GM18909 (cell line): ENCODE data around the gene CAVIN2.
"Not testable (repeated sequence)": the region's sequence is repeated elsewhere in the genome, so short reads cannot be mapped to it uniquely, and the experiment has no call there.

Experiments used
- ATAC-seq: cut with Tn5 transposase; IDR thresholded peaks from one replicate; pipeline ENCODE4 v1.9.1; 2021; ENCODE audit warnings: mild to moderate bottlenecking; ENCODE audit not compliant: unreplicated experiment, poor library complexity

CAVIN2 gene

DNA sequence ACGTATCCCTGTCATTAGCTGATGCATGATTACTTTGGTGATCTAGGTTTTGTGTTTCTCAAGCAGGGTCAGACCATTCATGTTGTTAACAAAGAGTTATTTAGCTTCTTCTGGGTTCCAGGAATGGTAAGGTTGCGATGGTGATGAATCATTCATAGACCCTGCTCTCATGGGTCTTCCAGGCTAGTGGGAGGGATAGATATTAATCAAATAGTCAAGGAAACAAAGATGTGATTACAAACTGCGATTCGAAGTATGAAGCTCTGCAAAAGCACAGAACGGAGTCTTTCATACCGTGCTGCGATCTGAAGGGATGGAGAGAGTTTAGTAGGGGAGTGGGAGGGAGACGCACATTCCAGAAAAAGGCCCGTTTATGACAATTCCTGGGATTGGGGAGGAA lies 42.1 kb downstream of the CAVIN2 start:
- no peak for ATAC-seq

DNA sequence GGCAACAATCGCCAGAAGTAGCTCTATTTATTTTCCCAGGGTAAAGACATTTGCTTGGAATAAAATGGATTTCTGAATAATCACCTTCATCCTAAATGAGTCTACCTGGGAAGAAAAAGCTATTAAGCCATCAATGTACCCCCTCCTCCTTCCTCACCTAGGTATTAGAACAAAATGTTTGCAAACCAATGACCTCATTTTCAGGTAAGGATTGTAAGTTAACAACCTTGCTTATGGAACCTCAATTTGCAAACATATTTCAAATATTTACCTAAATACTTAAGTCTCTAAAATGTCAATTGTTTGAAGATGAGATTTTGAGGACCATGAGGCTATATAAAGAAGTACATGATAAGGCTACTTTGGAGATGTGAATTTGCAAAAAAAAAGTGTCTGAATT lies 43.9 kb downstream of the CAVIN2 start:
- ATAC-seq = no peak

DNA sequence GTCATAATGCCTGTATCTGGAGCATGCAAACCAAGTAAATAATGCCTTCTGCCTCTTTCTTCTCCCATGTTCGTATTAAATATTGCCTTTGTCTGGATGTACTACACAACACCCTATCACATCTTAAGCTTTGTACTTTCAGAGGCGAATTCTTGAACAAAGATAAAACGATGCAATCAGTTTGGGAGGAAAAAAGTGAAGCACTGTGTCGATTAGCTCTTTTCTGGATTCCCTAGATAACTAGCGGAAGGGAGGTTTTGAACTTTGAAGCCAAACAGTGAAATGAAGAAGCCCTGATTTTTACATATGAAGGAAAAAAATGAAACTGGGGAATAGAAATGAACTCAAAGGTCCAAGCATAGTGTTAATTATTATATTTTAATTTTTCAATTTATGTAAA lies 44.7 kb downstream of the CAVIN2 start:
- ATAC-seq = no peak

DNA sequence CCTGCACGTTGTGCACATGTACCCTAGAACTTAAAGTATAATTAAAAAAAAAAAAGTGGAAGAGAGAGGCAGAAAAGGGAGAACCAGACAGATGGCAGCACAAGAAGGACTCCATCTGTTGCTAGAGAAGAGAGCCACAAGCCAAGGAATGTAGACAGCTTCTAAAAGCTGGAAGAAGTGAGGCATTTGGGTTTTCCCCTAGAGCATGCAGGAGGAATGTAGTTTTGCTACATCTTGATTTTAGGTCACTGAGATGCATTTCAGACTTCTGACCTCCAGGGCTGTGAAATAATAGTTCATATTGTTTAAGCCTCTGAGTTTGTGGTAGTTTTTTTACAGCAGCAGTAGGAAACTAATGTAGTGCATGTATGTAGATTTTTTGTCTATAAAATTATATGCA lies 46.0 kb downstream of the CAVIN2 start:
- no peak for ATAC-seq

DNA sequence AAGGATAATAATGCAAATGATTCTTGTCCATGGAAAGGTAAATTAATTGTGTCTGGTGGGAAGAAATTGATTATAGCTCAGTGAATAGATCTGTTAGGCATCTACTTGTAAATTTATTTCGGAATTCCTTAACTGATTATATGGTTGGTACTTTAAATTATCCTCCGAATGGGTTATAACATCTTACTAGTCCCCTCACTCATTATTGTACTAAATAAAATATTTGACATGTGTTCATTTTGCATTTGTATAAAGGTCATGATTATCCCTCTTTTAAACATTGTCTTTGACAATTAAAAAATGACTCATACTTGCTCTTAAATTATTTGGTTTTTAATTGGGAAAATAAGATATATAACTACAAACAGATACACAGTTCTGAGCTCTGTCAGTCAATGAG lies 47.4 kb downstream of the CAVIN2 start:
- ATAC-seq = no peak

DNA sequence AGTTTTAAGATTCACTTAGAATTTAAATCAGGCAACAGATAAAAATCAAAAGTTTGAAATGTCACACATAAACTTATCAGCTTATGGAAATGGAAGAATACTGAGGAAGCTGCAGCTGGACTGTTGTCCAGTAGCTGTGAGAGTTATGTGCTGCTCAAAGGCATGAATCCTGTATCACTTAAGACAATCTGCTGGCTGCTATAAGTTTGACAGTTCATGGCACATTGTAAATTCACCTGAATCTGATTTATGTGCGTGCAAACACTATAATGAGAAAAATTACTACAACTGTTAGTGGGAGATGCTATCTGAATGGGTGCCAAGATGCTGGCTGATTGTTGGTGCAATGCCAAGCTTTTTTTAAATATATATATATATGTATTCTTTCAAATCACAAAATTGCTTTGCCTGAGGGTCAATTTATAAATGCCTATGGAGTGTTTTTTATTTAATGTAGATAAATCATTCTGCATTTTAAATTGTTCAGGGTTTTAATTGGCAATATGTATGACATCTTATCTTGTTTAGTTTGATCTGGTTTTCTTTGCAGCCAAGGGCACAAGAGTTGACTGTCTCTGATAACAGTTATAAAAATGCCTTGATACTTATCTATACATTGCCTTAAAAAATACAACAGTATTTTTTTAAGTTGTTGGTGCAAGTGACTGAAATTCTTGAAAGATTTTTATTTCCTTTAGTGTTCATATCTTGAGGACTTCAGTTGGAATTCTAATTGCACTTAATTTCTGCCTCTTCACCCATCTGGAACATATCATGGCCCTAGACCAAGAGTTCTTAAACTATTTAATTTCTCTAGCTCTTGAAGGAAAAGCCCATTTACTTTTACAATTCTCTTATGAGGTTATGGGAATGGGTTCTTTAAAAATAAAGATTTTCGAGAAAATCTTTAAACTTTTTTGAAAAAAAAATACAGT lies 48.7 kb downstream of the CAVIN2 start:
- no peak for ATAC-seq

DNA sequence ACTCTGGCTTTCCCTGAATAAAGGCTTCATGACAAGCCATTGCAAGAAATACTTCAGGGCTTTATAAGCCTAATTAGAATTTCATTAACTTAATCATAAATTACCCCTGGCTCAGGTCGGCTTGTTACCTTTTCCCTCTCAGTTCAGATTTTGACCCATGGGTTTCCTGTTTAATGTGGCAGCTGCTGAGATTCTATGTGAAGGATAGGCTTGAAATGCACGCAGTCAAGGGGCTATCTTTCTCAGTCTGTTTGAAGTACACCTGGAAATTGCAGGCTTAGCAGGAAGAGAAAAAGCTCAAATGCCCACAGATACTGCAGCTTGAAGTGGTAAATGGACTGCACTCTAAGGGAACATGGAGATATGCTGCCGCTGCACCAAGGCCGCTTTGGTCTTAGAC lies 49.4 kb downstream of the CAVIN2 start:
- ATAC-seq = no peak

DNA sequence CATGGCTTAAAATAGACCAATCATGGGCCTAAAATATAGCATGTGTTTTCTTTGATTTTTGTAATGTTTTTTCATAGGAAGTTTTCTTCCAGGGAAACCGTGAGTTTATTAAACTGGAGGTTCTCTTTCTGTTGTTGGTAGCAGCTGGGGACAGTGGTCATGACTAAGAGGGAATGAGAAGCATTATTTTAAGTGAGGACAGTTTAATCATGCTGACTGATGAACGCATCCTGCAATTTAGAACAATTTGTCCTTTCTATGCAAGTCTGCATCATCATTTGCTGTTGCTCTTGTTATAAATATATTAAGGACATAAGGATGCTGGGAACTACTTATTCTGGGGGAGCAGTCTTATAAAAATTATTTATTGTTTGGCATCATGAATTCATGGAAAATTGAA lies 51.2 kb downstream of the CAVIN2 start:
- no peak for ATAC-seq

DNA sequence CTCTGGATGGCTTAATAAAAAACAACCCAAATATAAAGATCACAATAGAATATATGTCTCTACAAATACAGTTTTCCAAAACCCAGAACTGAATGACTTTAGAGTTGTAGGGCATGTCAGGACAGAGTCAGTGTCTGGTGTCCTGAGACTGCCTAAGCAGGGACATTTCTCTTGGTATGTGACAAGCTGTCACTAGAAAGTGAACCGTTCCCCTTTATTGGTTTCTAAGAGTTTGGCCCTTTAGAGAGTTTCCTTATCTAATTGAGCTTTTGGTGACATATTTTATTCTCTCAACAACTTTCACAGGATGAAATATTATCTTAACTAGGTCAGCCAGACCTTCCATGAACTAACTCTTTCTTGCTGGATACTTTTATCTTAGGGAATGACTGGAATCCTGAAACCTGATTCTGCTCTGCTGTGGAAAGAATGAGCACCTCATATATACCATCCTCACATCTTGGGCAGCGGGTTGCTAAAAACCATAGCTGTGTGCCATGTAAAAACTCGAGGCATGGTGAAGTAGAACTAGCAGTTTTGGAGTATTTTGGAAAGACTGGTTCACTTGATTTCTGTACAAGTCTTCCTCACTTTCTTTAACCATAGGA lies 54.8 kb downstream of the CAVIN2 start:
- ATAC-seq = no peak

DNA sequence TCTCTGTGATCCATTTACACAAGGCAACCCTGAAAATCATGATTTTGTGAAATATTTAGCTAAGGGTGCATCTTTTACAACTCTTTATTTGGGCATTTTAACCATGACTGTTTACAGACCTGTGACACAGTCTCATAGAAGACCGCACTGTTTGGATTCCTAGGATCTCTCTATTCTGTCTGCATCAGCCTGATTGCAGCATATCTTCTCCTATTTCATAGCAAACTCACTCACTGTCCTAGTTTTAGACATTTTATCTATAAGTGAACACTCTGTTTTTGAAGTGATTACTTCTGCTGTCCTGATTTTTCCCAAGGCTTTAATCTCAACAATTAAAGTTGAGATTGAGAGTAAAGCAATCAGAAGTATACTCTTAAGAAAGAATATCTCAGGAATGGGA lies 56.2 kb downstream of the CAVIN2 start:
- no peak for ATAC-seq

DNA sequence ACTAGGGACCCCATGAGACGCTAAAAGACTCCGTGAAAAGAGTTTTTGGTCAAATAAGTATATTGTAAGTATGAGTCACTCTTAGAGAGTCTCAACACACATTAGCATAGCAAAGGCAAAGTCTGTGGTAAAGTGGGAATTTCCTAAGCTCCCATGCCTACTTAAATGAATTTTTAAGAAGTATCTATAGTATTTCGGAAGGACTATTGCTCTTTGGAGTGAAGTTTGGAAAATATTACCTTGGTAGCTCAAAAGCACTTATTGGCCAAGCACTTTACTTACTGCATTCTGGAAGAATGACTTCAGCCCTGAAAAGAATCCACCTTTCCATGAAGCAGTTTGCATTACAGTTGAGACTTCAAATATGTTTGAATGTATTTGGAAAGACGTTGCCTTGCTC lies 57.1 kb downstream of the CAVIN2 start:
- ATAC-seq = no peak

DNA sequence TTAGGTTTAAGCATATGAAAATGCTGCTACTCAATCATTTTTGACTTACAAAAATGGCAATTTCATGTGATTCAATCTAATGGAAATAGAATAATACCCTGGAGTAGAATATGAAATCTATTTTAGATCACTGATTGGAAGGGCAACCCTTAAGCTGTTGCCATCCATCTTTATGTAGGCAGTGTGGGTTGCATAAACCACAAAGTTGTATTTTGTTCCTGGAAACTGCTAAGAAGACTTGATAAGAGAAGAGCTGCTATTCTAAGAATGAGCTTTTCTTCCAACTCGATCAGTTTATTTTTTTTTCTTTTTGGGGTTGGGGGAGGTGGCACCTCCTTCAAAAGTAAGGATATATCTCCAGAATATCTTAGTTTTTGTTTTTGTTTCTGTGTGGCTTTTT lies 60.2 kb downstream of the CAVIN2 start:
- ATAC-seq = no peak

DNA sequence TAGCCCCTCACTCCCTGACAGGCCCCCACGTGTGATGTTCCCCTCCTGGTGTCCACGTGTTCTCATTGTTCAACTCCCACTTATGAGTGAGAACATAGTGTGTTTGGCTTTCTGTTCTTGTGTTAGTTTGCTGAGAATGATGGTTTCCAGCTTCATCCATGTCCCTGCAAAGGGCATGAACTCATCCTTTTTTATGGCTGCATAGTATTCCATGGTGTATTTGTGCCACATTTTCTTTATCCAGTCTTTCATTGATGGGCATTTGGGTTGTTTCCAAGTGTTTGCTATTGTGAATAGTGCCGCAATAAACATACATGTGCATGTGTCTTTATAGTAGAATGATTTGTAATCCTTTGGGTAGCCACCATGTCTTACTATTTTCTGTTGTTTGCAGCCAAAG lies 61.2 kb downstream of the CAVIN2 start:
- ATAC-seq = not testable (repeated sequence)
